Right lobe of liver (tissue), 6 donors: Measurements from ENCODE around the gene MGA. TPM values are rescaled to one million over a fixed set of nuclear protein-coding genes. Genes with fewer than 3 reads are reported as not detected.
A peak's percentile ranks its signal among the peaks of the same experiment; 100 is the strongest.

Source experiments
- ATAC-seq, 4 donors: fragments of 200-7000 bp; cut with Tn5 transposase; one replicate each; pipeline ENCODE4 v1.9.1; 2020; ENCODE audit warnings: mild to moderate bottlenecking in 4 of 4, moderate library complexity in 4 of 4
- DNase-seq, 3 donors: peaks; one replicate each; pipeline ENCODE4 v3.0.0-alpha.2; 2020
- H3K27ac ChIP-seq, 3 donors: fragments of 200-600 bp; one replicate each; pipeline ENCODE4 v1.8.0; 2022
- H3K27me3 ChIP-seq, 2 donors: fragments of 200-600 bp; one replicate each; pipeline ENCODE4 v1.8.0; 2022
- H3K36me3 ChIP-seq, 4 donors: fragments of 200-600 bp; sonication (generic) in 1 of 4; one replicate each; pipeline versions ENCODE4 v1.5.1 to v1.8.0; 2017 to 2022; ENCODE audit warnings: control low read depth in 1 of 4
- H3K4me1 ChIP-seq, 4 donors: fragments of 200-600 bp; sonication (generic) in 1 of 4; one replicate each; pipeline versions ENCODE4 v1.5.1 to v1.8.0; 2017 to 2022; ENCODE audit warnings: control low read depth in 1 of 4
- H3K4me3 ChIP-seq, 3 donors: fragments of 200-600 bp; one replicate each; pipeline ENCODE4 v1.8.0; 2022
- H3K9me3 ChIP-seq, 4 donors: fragments of 200-600 bp; sonication (generic) in 1 of 4; one replicate each; pipeline versions ENCODE4 v1.5.1 to v1.8.0; 2017 to 2022; ENCODE audit warnings: control low read depth in 1 of 4
- POLR2A ChIP-seq: fragments of 450-650 bp; IDR thresholded peaks from one replicate; pipeline ENCODE4 v1.6.1; 2017; ENCODE audit warnings: antibody characterized with exemption, mild to moderate bottlenecking
- WGBS: methylation state at CpG from one replicate; pipeline ENCODE4 v1.1.6; 2018; ENCODE audit warnings: low coverage, low lambda C conversion rate; ENCODE audit not compliant: insufficient coverage; ENCODE audit errors: missing lambda C conversion rate; 5-methylcytosine and 5-hydroxymethylcytosine counted together
- intact Hi-C, 2 donors: fragments of 100-400 bp; cut with DNase I; formaldehyde crosslinking; loops; one replicate each; pipeline versions ENCODE4 v1.11.2 to v1.14.1; 2022
- total RNA-seq, 6 experiments: library from RNA; depleted of rRNA in 2 of 6; stranded (reverse); fragments of >200 nt in 2 of 6; fragmentation: NEBNext Ultra II Directional in 3 of 6; extraction: Animal tissue kit (Norgen Biotek cat#: 25700) in 3 of 6; gene quantifications; one replicate each; pipeline versions ENCODE4 v1.1.0 to v1.2.4, GENCODE V29; 2016 to 2023
- TF ChIP-seq, protein P1 (sequence below), 4 donors: fragments of 200-600 bp in 3 of 4; fragments of 450-650 bp in 1 of 4; IDR thresholded peaks; one replicate each; pipeline versions ENCODE4 v1.5.1 to v1.8.0; 2016 to 2022; ENCODE audit warnings: antibody characterized with exemption in 4 of 4, mild to moderate bottlenecking in 2 of 4
- donor health status: DM: no; HTN: yes; CAD: no.
- donor health status: DM: no; HTN: no; CAD: no.
- donor health status: DM: no; HTN: no; CAD: no.
- donor health status: DM: no; HTN: yes; CAD: no.
- donor health status: DM: no; HTN: yes; CAD: no.

Gene MGA
- total RNA-seq, 6 experiments from 2014 or later, result 10.9 to 17.2 (median 12.1) TPM

DNA sequence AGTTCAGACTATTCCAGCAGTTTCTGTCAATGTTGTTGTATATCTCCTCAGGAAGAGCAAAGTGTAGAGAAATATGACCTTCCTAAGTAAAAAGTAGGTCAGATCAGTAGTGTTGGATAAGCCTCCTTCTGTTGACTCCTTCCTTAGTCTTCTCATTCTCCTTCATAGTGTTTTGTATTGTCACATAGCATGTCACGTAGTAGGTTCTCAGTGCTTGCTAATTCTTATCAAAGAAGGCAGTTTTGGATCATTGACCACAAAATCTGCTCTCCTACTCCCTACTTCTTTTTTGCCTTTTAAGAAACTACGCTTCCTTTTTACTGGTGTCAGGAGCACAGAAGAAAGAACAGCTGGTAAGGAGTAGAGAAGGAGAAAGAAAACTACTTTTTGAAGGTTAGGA lies 1.0 kb upstream of the MGA start:
- intact Hi-C loops, result no loop called here
- WGBS, result 81% methylated on average over 2 of the region's 2 CpGs
- TF ChIP-seq POLR2A, result no peak
- TF ChIP-seq, protein P1, sequence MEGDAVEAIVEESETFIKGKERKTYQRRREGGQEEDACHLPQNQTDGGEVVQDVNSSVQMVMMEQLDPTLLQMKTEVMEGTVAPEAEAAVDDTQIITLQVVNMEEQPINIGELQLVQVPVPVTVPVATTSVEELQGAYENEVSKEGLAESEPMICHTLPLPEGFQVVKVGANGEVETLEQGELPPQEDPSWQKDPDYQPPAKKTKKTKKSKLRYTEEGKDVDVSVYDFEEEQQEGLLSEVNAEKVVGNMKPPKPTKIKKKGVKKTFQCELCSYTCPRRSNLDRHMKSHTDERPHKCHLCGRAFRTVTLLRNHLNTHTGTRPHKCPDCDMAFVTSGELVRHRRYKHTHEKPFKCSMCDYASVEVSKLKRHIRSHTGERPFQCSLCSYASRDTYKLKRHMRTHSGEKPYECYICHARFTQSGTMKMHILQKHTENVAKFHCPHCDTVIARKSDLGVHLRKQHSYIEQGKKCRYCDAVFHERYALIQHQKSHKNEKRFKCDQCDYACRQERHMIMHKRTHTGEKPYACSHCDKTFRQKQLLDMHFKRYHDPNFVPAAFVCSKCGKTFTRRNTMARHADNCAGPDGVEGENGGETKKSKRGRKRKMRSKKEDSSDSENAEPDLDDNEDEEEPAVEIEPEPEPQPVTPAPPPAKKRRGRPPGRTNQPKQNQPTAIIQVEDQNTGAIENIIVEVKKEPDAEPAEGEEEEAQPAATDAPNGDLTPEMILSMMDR (IDR thresholded peaks at IDR 0.05), result no peak
- DNase-seq (no peak), ATAC-seq (no peak)
- Histone ChIP-seq H3K36me3 (no peaks in the 10 kb centered on the region), H3K4me3 (no peak overlapping the region), H3K27me3 (no peaks in the 10 kb centered on the region), H3K9me3 (no peaks in the 10 kb centered on the region), H3K27ac (no peak overlapping the region), H3K4me1 (peaks cover 0 to 6% (median 0%) of the 10 kb centered on the region in 4 donors)

DNA sequence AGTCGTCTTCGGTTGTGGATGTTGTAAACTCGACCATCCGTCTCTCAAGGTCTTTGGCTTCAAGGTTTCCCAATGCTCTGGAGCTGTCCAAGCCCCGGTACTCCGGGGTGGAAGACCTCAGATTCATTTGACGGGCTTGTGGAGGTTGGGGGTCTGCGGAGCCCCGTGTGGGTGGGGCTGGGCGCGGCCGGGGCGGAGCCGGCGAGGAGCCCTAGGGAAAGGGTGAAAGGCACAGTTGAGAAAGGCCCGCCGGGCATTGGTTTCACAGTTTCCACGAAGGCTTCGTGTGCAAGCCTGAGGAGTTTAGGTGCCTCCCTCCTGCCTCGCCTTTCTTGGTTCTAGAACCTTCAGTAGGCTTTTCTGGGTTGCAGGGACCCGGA lies 360 bp upstream of the MGA start:
- intact Hi-C loops, result no loop called here
- Histone ChIP-seq H3K4me3 (peak overlapping the region; percentile 38 to 54 (median 53)), H3K9me3 (no peaks in the 10 kb centered on the region), H3K36me3 (no peaks in the 10 kb centered on the region), H3K27ac (peak overlapping the region; percentile 39 to 61 (median 53)), H3K27me3 (no peaks in the 10 kb centered on the region), H3K4me1 (peaks cover 0 to 6% (median 0%) of the 10 kb centered on the region in 4 donors)
- TF ChIP-seq POLR2A, result no peak
- TF ChIP-seq, protein P1 (IDR thresholded peaks at IDR 0.05), result no peak
- ATAC-seq (peak; percentile 6 to 20 (median 12)), DNase-seq (no peak)
- 24% methylated on average over 15 of the region's 21 CpGs for WGBS

DNA sequence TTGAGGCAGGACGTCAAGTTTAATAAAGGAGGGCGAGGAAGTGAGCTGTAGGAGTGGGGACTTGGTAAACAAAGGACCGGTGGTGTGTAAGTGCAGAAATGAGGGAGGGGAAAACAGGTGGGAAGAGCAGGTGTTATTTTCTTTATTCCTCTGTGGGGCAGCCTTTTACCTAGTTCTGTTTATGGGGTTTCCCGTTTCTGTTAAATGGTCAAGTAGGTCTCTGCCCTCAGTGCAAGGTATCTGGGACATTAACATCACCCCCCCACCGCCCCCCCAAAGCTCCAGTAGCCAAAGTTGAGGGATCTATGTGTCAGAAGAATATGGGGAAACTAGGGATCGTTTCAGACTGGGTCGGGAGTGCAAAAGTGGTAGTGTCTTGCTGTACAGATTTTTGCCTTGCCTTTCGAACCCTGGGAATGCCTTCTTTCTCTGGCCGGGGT lies 893 bp downstream of the MGA start:
- DNase-seq (no peak), ATAC-seq (no peak)
- Histone ChIP-seq H3K27me3 (no peaks in the 10 kb centered on the region), H3K36me3 (no peaks in the 10 kb centered on the region), H3K27ac (peak overlapping the region in 1 of 3 donors; percentile 53), H3K4me3 (peak overlapping the region; percentile 38 to 54 (median 53)), H3K9me3 (no peaks in the 10 kb centered on the region), H3K4me1 (peaks cover 0 to 6% (median 0%) of the 10 kb centered on the region in 4 donors)
- intact Hi-C loops, result no loop called here
- WGBS, result 3% methylated on average over 9 of the region's 9 CpGs
- TF ChIP-seq, protein P1 (IDR thresholded peaks at IDR 0.05), result no peak
- no peak for TF ChIP-seq POLR2A

DNA sequence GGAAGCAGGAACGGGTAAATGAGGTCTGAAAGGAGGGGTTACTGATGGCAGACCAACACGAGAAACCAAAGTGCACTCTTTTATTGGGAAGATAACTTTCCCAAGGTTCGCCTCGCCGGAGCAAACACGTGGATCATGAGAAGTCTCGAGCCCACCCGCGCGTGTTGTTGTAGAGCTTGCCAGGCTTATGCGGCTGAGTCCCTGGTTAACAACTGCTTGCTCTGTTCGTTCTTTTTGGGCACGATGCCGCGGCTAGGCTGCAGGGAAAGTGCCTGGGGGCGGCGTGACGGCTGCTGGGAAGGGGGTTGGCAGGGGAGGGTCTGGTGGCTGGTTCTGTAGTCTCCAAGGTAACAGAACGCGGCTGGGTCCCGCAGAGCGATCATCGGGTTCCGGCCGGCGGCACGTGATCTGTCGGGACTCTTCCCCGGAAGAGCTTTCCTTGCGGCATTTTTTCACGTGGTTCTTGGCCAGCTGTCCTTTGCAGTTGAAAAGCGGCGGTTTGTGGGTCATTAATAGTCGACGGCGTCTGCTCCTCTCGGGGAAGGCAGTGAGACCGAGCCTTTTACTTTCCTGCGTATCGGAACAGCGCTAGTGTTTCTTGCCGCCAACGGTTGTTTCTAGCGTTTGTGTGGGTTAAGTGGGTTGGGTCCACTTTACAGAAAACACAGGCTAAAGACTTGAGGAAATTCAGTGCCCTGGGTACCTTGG lies 1.5 kb downstream of the MGA start:
- H3K27ac ChIP-seq, result peak overlapping the region in 1 of 3 donors; percentile 26
- peaks cover 0 to 6% (median 0%) of the 10 kb centered on the region in 4 donors for H3K4me1 ChIP-seq
- WGBS, result 5% methylated on average over 14 of the region's 44 CpGs
- intact Hi-C loops, result no loop called here
- DNase-seq (peak; percentile 76 to 86 (median 78)), ATAC-seq (peak; percentile 64 to 70 (median 68))
- H3K9me3 ChIP-seq, result no peaks in the 10 kb centered on the region
- peak overlapping the region; percentile 38 to 54 (median 53) for H3K4me3 ChIP-seq
- TF ChIP-seq POLR2A, result no peak
- TF ChIP-seq, protein P1 (IDR thresholded peaks at IDR 0.05), result no peak
- no peaks in the 10 kb centered on the region for H3K27me3 ChIP-seq
- H3K36me3 ChIP-seq, result no peaks in the 10 kb centered on the region
